LNCAP (cell line): ENCODE results near the gene RAET1L.

Experiments used
- CTCF ChIP-seq: fragments of 450-650 bp; IDR thresholded peaks from 2 replicates; pipeline ENCODE4 v1.5.1; 2017; ENCODE audit warnings: mild to moderate bottlenecking

RAET1L gene

DNA sequence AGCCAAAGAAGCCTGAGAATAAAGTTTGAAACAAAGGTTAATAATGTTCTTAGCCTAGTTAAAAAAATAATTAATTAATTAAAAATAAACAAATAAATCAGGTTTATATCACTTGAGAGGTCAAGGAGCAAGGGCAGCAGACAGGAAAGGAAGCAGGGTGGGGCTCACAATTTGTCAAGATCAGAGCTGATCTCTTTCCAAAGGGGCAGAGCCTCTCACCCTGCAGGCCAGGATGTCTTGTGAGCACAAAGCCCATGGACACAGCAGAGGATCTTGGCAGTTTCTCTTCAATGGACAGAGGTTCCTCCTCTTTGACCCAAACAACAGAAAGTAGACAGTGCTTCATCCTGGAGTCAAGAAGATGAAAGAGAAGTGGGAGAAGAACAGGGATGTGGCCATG is 46.7 kb downstream of the RAET1L start:
- no peak for TF ChIP-seq CTCF

- TF ChIP-seq CTCF = no peak
These were observed 48.1 kb downstream of the RAET1L start for GRCh38 chr6:149977221-149977620.

DNA sequence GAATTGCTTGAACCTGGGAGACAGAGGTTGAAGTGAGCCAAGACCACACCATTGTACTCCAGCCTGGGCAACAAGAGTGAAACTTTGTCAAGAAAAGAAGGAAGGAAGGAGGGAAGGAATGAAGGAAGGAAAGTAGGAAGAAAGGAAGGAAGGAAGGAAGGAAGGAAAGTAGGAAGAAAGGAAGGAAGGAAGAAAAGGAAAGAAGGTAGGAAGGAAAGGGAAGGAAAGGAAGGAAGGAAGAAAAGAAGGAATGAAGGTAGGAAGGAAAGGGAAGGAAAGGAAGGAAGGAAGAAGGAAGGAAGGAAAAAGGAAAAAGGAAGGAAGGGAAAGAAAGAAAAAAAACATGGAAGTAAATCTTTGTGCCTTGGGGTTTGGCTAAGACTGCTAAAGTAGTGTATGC is 49.9 kb downstream of the RAET1L start:
- no peak for TF ChIP-seq CTCF

DNA sequence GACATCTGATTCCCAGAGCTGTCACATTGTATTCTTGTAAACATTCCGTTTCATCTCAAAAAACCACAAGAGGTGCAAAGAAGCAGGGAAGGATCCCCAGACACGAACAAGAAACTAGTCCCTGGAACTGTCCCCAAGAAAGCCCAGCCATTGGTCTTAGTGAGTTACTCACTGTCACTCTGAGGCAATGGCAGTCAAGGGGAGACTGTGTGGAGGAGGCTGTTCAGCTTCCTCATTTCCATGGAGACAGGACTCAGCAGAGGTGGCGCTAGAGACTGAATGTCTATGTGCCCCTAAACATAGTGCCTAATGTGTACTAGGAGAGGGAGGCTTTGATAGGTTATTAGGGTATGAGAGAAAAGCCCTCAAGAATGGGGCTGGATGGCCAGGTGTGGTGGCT is 50.5 kb downstream of the RAET1L start:
- no peak for TF ChIP-seq CTCF

DNA sequence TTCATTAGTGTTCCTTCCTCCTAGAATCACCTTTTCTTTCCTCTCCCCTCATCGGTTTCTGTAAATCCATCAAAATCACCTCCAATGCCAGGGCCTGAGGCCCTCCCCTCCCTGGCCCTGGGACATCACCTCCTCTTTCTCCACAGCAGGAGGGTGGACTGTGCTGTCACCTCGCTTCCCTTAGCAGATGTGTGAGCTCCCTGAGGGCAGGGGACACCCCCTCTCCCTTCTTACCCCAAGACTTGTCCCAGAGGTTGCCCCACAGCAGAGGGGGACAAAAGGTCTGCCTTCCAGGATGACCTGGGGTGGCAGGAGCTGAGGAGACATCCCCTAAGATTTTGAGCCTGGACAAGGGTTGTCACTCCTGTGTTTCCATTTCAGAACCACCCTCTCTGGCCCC is 55.7 kb downstream of the RAET1L start:
- no peak for TF ChIP-seq CTCF
